ENCODE data around the gene VTN.

Gene VTN

DNA sequence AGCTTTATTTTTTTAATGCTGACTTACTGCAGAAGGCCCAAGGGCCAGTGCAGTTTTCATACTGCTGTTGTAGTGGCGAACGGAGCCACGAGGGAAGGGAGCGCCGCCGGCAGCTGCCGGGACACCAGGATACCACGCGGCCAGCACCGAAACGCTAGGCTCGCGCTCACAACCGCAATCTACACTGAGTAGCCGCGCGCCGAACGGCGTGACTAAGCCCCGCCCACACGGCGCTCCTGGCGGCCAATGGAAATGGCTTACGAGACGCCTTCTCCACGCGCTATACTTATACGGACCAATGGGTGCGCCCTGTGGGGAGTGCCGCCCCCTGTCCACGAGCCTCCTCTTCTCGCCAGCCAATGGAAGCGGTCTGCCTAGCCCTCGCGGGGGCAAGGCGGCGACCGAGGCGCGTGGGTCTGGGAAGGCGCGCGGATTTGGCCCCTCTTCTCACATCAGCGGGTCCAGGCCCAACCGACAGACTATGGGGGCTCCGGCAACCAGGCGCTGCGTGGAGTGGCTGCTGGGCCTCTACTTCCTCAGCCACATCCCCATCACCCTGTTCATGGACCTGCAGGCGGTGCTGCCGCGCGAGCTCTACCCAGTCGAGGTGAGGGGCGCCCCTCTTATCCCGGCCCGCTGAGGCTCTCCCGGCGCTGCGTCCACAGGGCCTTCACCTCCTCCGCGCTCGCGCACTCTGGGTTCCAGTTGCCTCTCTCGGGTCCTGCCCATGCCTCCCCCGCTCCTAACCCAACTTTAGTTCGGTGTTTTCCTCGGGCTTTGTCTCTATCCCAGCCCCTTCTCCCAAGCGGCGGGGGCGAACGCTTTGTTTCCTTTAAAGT lies 51.1 kb downstream of the VTN start, which contains the start of gene TMEM97:
TMEM97 (plus strand) TSS at position 442 of the 839 bp plus-strand sequence; CDS start at position 482, 40 bp downstream.
- peak; percentile 90 for DNase-seq

DNA sequence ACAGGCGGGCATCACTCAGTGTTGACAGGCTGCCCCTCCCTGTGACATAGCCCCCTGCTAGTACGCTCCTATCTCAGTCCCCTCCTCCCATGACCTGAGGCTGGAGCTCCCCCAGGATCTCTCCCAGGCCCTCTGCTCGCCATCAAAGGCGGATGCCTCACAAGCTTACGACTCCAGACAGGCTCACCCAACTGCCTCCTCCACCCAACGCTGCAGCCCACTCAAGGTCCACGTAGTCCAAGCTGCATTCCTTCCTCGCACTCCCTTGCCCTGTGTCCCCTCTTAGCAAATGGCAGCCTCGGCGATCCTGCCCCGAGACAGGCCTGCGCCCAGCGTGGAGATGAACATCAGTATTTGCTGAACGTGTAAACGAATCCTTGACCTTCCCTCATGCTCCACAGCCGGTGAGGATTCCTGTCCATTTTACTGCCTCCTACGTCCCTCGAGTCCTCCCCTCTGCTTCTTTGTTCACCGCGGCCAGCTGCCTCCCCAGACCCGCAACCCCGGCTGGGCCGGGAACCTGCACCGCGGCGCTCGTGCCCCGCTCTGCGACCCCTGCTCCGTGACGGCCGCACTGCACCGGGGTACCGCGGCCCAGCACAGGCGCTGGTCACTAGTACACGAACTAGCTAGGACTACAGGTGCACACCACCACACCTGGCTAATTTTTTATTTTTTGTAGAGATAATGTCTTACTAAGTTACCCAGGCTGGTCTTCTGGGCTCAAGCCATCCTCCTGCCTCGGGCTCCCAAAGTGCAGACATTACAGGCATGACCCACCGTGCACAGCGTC lies 51.9 kb downstream of the VTN start:
- no peak for DNase-seq
